H9 (cell line): ENCODE measurements around the gene PAQR5. TPM values are rescaled to one million over a fixed set of nuclear protein-coding genes. Genes with fewer than 3 reads are reported as not detected.

Experiments
- DNase-seq: peaks from one replicate; pipeline ENCODE4 v3.0.0-alpha.2; 2017
- H2AFZ ChIP-seq: one replicate; pipeline ENCODE4 v1.6.1; 2013; ENCODE audit warnings: mild to moderate bottlenecking, low read length, control low read depth, moderate library complexity
- H2AK5ac ChIP-seq: 2 replicates; pipeline ENCODE4 v1.6.1; 2013; ENCODE audit warnings: low read length, control low read depth, mixed read lengths; ENCODE audit not compliant: insufficient read length
- H2BK120ac ChIP-seq: one replicate; pipeline ENCODE4 v1.6.1; 2013; ENCODE audit warnings: low read depth, mild to moderate bottlenecking, low read length, control low read depth, inconsistent platforms; ENCODE audit not compliant: poor library complexity, severe bottlenecking
- H2BK12ac ChIP-seq: 2 replicates; pipeline ENCODE4 v1.6.1; 2013; ENCODE audit warnings: low read length, control low read depth, mixed read lengths, low read depth; ENCODE audit not compliant: insufficient read length
- H2BK15ac ChIP-seq: 2 replicates; pipeline ENCODE4 v1.6.1; 2013; ENCODE audit warnings: low read depth, low read length, control low read depth
- H2BK20ac ChIP-seq: one replicate; pipeline ENCODE4 v1.6.1; 2013; ENCODE audit warnings: low read depth, mild to moderate bottlenecking, low read length, control low read depth, inconsistent platforms; ENCODE audit not compliant: poor library complexity, severe bottlenecking
- H2BK5ac ChIP-seq: 2 replicates; pipeline ENCODE4 v1.6.1; 2013; ENCODE audit warnings: low read length, control low read depth, mixed read lengths; ENCODE audit not compliant: insufficient read length
- H3K14ac ChIP-seq: 2 replicates; pipeline ENCODE4 v1.6.1; 2013; ENCODE audit warnings: low read length, control low read depth; ENCODE audit not compliant: insufficient read depth
- H3K18ac ChIP-seq: 2 replicates; pipeline ENCODE4 v1.6.1; 2013; ENCODE audit warnings: low read depth, mild to moderate bottlenecking, mixed read lengths, low read length, control low read depth; ENCODE audit not compliant: insufficient read length
- H3K23ac ChIP-seq: 2 replicates; pipeline ENCODE4 v1.6.1; 2013; ENCODE audit warnings: low read length, control low read depth, mixed read lengths, low read depth; ENCODE audit not compliant: insufficient read length
- H3K23me2 ChIP-seq: 2 replicates; pipeline ENCODE4 v1.6.1; 2013; ENCODE audit warnings: low read depth, mild to moderate bottlenecking, mixed read lengths, low read length, control low read depth; ENCODE audit not compliant: insufficient read length, poor library complexity, severe bottlenecking
- H3K27ac ChIP-seq: 2 replicates; pipeline ENCODE4 v1.5.1; 2013; ENCODE audit warnings: low read length, control low read depth, mixed read lengths, low read depth; ENCODE audit not compliant: insufficient read length
- H3K27me3 ChIP-seq: 2 replicates; pipeline ENCODE4 v1.6.1; 2013; ENCODE audit warnings: low read length, control low read depth, inconsistent platforms; ENCODE audit not compliant: insufficient read depth
- H3K4ac ChIP-seq: 2 replicates; pipeline ENCODE4 v1.6.1; 2013; ENCODE audit warnings: low read depth, mild to moderate bottlenecking, control low read depth, inconsistent platforms, low read length, moderate library complexity
- H3K4me1 ChIP-seq: 2 replicates; pipeline ENCODE4 v1.6.1; 2013; ENCODE audit warnings: low read length, control low read depth, inconsistent platforms; ENCODE audit not compliant: insufficient read depth
- H3K4me2 ChIP-seq: 2 replicates; pipeline ENCODE4 v1.6.1; 2013; ENCODE audit warnings: low read length, control low read depth, mixed read lengths; ENCODE audit not compliant: insufficient read length, insufficient read depth
- H3K56ac ChIP-seq: 2 replicates; pipeline ENCODE4 v1.6.1; 2013; ENCODE audit warnings: low read depth, mild to moderate bottlenecking, mixed read lengths, low read length, control low read depth; ENCODE audit not compliant: insufficient read length
- H3K79me1 ChIP-seq: 2 replicates; pipeline ENCODE4 v1.6.1; 2013; ENCODE audit warnings: low read depth, mild to moderate bottlenecking, moderate library complexity, low read length, control low read depth, inconsistent platforms; ENCODE audit not compliant: insufficient read depth, poor library complexity, severe bottlenecking
- H3K79me2 ChIP-seq: 2 replicates; pipeline ENCODE4 v1.6.1; 2013; ENCODE audit warnings: low read length, control low read depth, inconsistent platforms; ENCODE audit not compliant: insufficient read depth
- H3K9ac ChIP-seq: 2 replicates; pipeline ENCODE4 v1.6.1; 2013; ENCODE audit warnings: low read length, control low read depth, mixed read lengths; ENCODE audit not compliant: insufficient read length; ENCODE audit errors: extremely low read depth
- H3K9me3 ChIP-seq: one replicate; pipeline ENCODE4 v1.6.1; 2013; ENCODE audit warnings: low read depth, low read length, inconsistent platforms; ENCODE audit not compliant: control insufficient read depth
- H3T11ph ChIP-seq: one replicate; pipeline ENCODE4 v1.6.1; 2013; ENCODE audit warnings: mild to moderate bottlenecking, low read length, control low read depth, inconsistent platforms
- H4K20me1 ChIP-seq: one replicate; pipeline ENCODE4 v1.6.1; 2013; ENCODE audit not compliant: control insufficient read depth, insufficient read length, insufficient read depth
- H4K5ac ChIP-seq: 2 replicates; pipeline ENCODE4 v1.6.1; 2013; ENCODE audit warnings: low read depth, mild to moderate bottlenecking, mixed read lengths, low read length, control low read depth; ENCODE audit not compliant: insufficient read length
- H4K8ac ChIP-seq: replicated peaks from 2 replicates; pipeline ENCODE4 v1.6.1; 2013; ENCODE audit warnings: low read length, control low read depth, mixed read lengths, low read depth; ENCODE audit not compliant: insufficient read length
- H4K91ac ChIP-seq: 2 replicates; pipeline ENCODE4 v1.6.1; 2013; ENCODE audit warnings: low read depth, mild to moderate bottlenecking, moderate library complexity, mixed read lengths, low read length, control low read depth; ENCODE audit not compliant: insufficient read length
- H3K27ac Mint-ChIP-seq, 3 experiments: 2 replicates in 2 of 3; 3 replicates in 1 of 3; pipeline ENCODE4 v1.8.0; 2020 to 2021; ENCODE audit warnings: mixed read lengths in 3 of 3, mild to moderate bottlenecking in 1 of 3, moderate library complexity in 1 of 3
- H3K27me3 Mint-ChIP-seq: 2 replicates; pipeline ENCODE4 v1.8.0; 2021; ENCODE audit warnings: low read depth, mild to moderate bottlenecking, moderate library complexity, mixed read lengths
- H3K36me3 Mint-ChIP-seq, 3 experiments: 2 replicates in 2 of 3; 3 replicates in 1 of 3; pipeline ENCODE4 v1.8.0; 2020 to 2021; ENCODE audit warnings: low read depth in 3 of 3, mixed read lengths in 3 of 3; ENCODE audit not compliant: insufficient read depth in 1 of 3
- H3K4me1 Mint-ChIP-seq, 2 experiments: 2 replicates each; pipeline ENCODE4 v1.8.0; 2020; ENCODE audit warnings: mixed read lengths in 2 of 2
- H3K4me3 Mint-ChIP-seq, 2 experiments: 2 replicates in 1 of 2; 3 replicates in 1 of 2; pipeline ENCODE4 v1.8.0; 2020 to 2021; ENCODE audit warnings: mild to moderate bottlenecking in 2 of 2, mixed read lengths in 2 of 2, moderate library complexity in 1 of 2
- H3K9me3 Mint-ChIP-seq, 2 experiments: 2 replicates in 1 of 2; 3 replicates in 1 of 2; pipeline ENCODE4 v1.8.0; 2020; ENCODE audit warnings: mild to moderate bottlenecking in 2 of 2, mixed read lengths in 2 of 2, moderate library complexity in 1 of 2
- whole genome bisulfite sequencing: extraction: QIAGEN DNeasy Blood & Tissue Kit; methylation state at CpG from one replicate; pipeline ENCODE4 v1.1.7; 2013; ENCODE audit warnings: missing lambda C conversion rate, low lambda C conversion rate, mixed read lengths; ENCODE audit not compliant: insufficient read length; ENCODE audit errors: extremely low coverage; 5-methylcytosine and 5-hydroxymethylcytosine counted together
- total RNA-seq: library from RNA; stranded (reverse); gene quantifications from 2 replicates; pipeline ENCODE4 v1.2.1, GENCODE V29; 2021
- TF ChIP-seq, protein P1 (sequence below): fragments of 200-600 bp; sonication (generic); conservative IDR thresholded peaks from 3 replicates; pipeline ENCODE4 v1.8.0; 2021; ENCODE audit warnings: antibody characterized with exemption, mild to moderate bottlenecking

The PAQR5 gene
- total RNA-seq, 1 experiment from 2014 or later = 1.6 TPM

DNA sequence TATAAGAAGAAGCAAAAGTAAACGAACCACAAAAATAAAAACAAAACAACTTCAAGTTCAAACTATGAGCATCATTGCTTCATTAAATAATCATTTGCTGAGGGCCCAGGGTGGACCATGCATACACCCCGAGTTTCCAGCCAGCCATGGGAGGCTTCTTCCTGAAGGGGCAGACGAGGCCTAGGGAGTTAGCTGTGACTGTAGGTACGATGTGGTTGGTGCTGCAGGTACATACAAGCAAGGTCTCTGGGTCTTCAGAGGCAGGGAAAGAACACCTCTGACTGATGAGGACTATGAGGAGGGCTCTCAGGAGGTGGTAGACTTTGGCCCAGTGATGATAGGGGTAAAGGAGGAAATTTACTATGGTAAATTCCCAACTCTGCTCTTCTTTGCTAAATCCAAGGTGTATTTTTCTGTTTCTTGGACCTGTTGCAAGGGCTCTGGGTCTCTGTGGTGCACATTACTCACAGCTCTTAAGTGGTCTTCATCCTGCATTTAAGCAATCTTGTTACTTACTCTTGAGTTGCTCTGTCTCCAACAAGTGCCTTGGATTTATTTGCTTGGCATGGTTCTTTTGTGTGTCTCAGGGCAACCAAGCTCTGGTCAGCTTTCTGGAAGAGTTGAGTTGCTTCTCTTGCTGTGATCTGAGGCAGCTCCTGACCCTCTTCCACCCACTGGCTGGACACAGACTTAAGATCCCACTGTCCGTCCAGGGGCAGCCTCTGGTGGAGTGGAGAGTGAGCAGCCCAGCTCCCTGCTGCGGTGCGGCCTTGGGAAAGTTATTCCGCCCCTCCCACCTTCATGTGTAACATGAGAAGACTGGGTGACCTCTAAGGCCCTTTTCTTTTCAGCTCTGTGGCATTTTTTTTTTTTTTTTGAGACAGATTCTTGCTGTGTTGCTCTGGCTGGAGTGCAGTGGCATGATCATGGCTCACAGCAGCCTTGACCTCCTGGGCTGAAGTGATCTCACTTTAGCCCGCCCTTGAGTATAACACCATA is 59.4 kb downstream of the PAQR5 start:
- H2BK120ac ChIP-seq = no peak overlapping the region
- H3K14ac ChIP-seq = peak overlapping the region; percentile 56; the same call in 1 of the 2 replicates
- H3K18ac ChIP-seq = no peak overlapping the region
- no peak overlapping the region for H4K8ac ChIP-seq
- no peak for DNase-seq
- H3K9me3 Mint-ChIP-seq = no peaks in the 10 kb centered on the region
- no peaks in the 10 kb centered on the region for H3K23me2 ChIP-seq
- H3K27ac ChIP-seq = no peak overlapping the region
- H3K79me1 ChIP-seq = no peaks in the 10 kb centered on the region
- H3K79me2 ChIP-seq = no peaks in the 10 kb centered on the region
- no peak overlapping the region for H2BK15ac ChIP-seq
- no peak overlapping the region for H3K56ac ChIP-seq
- H4K91ac ChIP-seq = no peak overlapping the region
- no peak overlapping the region for H3K23ac ChIP-seq
- H3K4me3 Mint-ChIP-seq = no peak overlapping the region
- TF ChIP-seq, protein P1, sequence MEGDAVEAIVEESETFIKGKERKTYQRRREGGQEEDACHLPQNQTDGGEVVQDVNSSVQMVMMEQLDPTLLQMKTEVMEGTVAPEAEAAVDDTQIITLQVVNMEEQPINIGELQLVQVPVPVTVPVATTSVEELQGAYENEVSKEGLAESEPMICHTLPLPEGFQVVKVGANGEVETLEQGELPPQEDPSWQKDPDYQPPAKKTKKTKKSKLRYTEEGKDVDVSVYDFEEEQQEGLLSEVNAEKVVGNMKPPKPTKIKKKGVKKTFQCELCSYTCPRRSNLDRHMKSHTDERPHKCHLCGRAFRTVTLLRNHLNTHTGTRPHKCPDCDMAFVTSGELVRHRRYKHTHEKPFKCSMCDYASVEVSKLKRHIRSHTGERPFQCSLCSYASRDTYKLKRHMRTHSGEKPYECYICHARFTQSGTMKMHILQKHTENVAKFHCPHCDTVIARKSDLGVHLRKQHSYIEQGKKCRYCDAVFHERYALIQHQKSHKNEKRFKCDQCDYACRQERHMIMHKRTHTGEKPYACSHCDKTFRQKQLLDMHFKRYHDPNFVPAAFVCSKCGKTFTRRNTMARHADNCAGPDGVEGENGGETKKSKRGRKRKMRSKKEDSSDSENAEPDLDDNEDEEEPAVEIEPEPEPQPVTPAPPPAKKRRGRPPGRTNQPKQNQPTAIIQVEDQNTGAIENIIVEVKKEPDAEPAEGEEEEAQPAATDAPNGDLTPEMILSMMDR = no peak
- no peak overlapping the region for H2BK20ac ChIP-seq
- H3K27me3 Mint-ChIP-seq = peaks cover 1% of the 10 kb centered on the region
- no CpG with 5 or more reads among the region's 9 CpGs for WGBS
- no peak overlapping the region for H3K4me2 ChIP-seq
- no peak overlapping the region for H2BK5ac ChIP-seq
- peaks cover 0 to 3% (median 0%) of the 10 kb centered on the region in 3 experiments; a peak in 2 of 7 replicates for H3K36me3 Mint-ChIP-seq
- no peaks in the 10 kb centered on the region for H4K20me1 ChIP-seq
- no peak overlapping the region for H2BK12ac ChIP-seq
- H3K27ac Mint-ChIP-seq = no peak overlapping the region
- H3K4me1 ChIP-seq = no peaks in the 10 kb centered on the region; the same call in 1 of the 2 replicates
- no peaks in the 10 kb centered on the region for H3K27me3 ChIP-seq
- no peak overlapping the region for H3K4ac ChIP-seq
- no peak overlapping the region for H3K9ac ChIP-seq
- H2AK5ac ChIP-seq = no peak overlapping the region
- H3K9me3 ChIP-seq = no peaks in the 10 kb centered on the region
- H2AFZ ChIP-seq = no peak overlapping the region
- no peak overlapping the region for H3T11ph ChIP-seq
- H3K4me1 Mint-ChIP-seq = peaks cover 6 to 12% of the 10 kb centered on the region in 2 experiments
- no peak overlapping the region for H4K5ac ChIP-seq
